Heart left ventricle (tissue), 13 donors: ENCODE data around the gene SNAPC2.

Experiments
- POLR2A ChIP-seq, 2 donors: fragments of 450-650 bp; IDR thresholded peaks; one replicate each; pipeline ENCODE4 v1.6.1; 2017; ENCODE audit warnings: antibody characterized with exemption in 2 of 2, mild to moderate bottlenecking in 2 of 2, moderate library complexity in 2 of 2
- TF ChIP-seq, protein P1 (sequence below), 12 donors: fragments of 200-600 bp; sonication (generic) in 4 of 12; IDR thresholded peaks; one replicate each; pipeline versions ENCODE4 v1.5.0 to v1.8.0; 2018 to 2022; ENCODE audit warnings: antibody characterized with exemption in 12 of 12, mild to moderate bottlenecking in 5 of 12
- donor health status: ischemic (EF 13 %, LVEDD 7.1; RV severe dilation, severe dysfunction).
- donor health status: DM: no; HTN: yes; CAD: no.
- donor health status: DM: no; HTN: no; CAD: no.
- donor health status: ischemic (EF 25% LVEDD 6.9; RV normal size, moderate dysfunction).
- donor health status: ischemic (EF 25% LVEDD 5.7; RV mildly dilated, moderate dysfunction).
- donor health status: ischemic (EF 35%, LVEDD 5.7; RV mildly dilated, moderate dysfunction).
- donor health status: nonischemic (EF 11% LVEDD 7.7; RV severe dilation, severe dysfunction).
- donor health status: DM: yes; HTN: yes; CAD: no.
- donor health status: PGD.
- donor health status: ischemic (EF 29% LVEDD 5.4; RV normal size, mild dysfunction).
- donor health status: nonischemic (EF 23%, LVEDD 6.1; RV moderate dilation, normal function).

DNA sequence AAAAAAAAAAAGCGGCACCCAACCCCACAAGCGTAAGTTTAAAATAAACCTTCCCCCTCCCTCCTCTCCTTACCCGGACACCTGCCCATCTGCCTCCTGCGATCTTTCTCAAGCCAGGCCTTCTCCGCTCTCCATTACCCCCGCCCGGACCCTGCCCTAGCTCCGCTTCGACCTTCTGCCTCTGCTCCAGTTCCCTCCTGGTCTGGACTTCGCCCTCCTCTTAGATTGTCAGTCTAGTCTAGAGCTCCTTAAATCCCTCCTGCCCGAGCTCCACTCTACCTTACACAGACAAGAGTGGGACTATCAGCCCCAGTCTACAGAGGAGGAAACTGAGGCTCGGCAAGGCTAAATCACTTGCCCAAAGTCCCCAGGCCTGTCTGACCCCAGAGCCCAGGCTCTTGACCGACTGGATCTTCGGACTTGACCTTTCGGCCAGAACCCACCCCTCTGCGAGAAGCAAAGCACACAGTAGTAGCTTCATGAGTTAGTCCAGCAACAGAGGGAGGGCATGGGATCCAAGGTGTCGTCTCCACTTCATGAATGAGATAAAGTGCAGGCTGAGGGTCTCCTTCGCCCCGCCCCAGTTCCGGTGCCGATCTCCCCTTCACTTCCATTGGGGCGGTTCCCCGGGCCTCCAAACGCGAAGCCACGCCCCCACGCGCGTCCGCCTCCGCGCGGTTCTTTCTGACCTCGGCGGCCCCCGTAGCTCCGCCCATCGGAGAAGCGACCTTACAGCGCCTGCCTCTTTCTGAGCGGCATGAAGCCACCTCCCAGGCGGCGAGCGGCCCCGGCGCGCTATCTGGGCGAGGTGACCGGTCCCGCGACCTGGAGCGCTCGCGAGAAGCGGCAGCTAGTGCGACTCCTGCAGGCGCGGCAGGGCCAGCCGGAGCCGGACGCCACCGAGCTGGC lies at the start of gene SNAPC2:
- TF ChIP-seq, protein P1, sequence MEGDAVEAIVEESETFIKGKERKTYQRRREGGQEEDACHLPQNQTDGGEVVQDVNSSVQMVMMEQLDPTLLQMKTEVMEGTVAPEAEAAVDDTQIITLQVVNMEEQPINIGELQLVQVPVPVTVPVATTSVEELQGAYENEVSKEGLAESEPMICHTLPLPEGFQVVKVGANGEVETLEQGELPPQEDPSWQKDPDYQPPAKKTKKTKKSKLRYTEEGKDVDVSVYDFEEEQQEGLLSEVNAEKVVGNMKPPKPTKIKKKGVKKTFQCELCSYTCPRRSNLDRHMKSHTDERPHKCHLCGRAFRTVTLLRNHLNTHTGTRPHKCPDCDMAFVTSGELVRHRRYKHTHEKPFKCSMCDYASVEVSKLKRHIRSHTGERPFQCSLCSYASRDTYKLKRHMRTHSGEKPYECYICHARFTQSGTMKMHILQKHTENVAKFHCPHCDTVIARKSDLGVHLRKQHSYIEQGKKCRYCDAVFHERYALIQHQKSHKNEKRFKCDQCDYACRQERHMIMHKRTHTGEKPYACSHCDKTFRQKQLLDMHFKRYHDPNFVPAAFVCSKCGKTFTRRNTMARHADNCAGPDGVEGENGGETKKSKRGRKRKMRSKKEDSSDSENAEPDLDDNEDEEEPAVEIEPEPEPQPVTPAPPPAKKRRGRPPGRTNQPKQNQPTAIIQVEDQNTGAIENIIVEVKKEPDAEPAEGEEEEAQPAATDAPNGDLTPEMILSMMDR (IDR thresholded peaks at IDR 0.05) = peak in 2 of 12 donors; percentile 10 to 14
- TF ChIP-seq POLR2A (IDR thresholded peaks at IDR 0.05) = peak in 1 of 2 donors; percentile 74
